ENCODE data around the gene LRRC27. TPM values are rescaled to one million over a fixed set of nuclear protein-coding genes. Genes with fewer than 3 reads are reported as not detected.

The LRRC27 gene
- total RNA-seq, 1 donor from 2014 or later: 3.8 TPM

GRCh38 chr10:132394936-132395703 is 63.1 kb downstream of the LRRC27 start:
- no peak for TF ChIP-seq CTCF (IDR thresholded peaks at IDR 0.05; ENCODE audit: borderline replicate concordance)
- Histone ChIP-seq H3K4me3 (peak overlapping the region; percentile 91), H3K27ac (replicated peaks) (peak overlapping the region; percentile 98), H3K4me1 (peaks cover 45% of the 10 kb centered on the region), H3K36me3 (no peaks in the 10 kb centered on the region), H3K27me3 (ENCODE audit: low read depth) (no peaks in the 10 kb centered on the region), H3K9me3 (replicated peaks) (no peaks in the 10 kb centered on the region)
- DNase-seq: peak; percentile 14
- intact Hi-C loops (cut with micrococcal nuclease): loop anchor here (5.0 kb wide), 1 partner anchor 57 kb away; no protein-coding TSS in a partner anchor

- Histone ChIP-seq H3K9me3 (replicated peaks) (no peaks in the 10 kb centered on the region), H3K36me3 (no peaks in the 10 kb centered on the region), H3K4me3 (peak overlapping the region; percentile 91), H3K4me1 (peaks cover 53% of the 10 kb centered on the region), H3K27me3 (ENCODE audit: low read depth) (no peaks in the 10 kb centered on the region), H3K27ac (replicated peaks) (peak overlapping the region; percentile 98)
- intact Hi-C loops (cut with micrococcal nuclease): no loop called here
- peak; percentile 87 for DNase-seq
- peak; percentile 19 for TF ChIP-seq CTCF (IDR thresholded peaks at IDR 0.05; ENCODE audit: borderline replicate concordance)
Measured at GRCh38 chr10:132395704-132396493, 63.9 kb downstream of the LRRC27 start.

GRCh38 chr10:132396494-132397035 is 64.6 kb downstream of the LRRC27 start:
- TF ChIP-seq CTCF (IDR thresholded peaks at IDR 0.05; ENCODE audit: borderline replicate concordance): peak; percentile 52
- Histone ChIP-seq H3K36me3 (no peaks in the 10 kb centered on the region), H3K4me1 (peaks cover 60% of the 10 kb centered on the region), H3K9me3 (replicated peaks) (no peaks in the 10 kb centered on the region), H3K27me3 (ENCODE audit: low read depth) (no peaks in the 10 kb centered on the region), H3K4me3 (peak overlapping the region; percentile 91), H3K27ac (replicated peaks) (peak overlapping the region; percentile 98)
- intact Hi-C loops (cut with micrococcal nuclease): no loop called here
- DNase-seq: peak; percentile 71

GRCh38 chr10:132397036-132397541 is 65.1 kb downstream of the LRRC27 start, which contains the start of gene PWWP2B:
PWWP2B (plus strand) TSS chr10:132397200; CDS start chr10:132397227, 27 bp downstream.
- Histone ChIP-seq H3K27me3 (ENCODE audit: low read depth) (no peaks in the 10 kb centered on the region), H3K27ac (replicated peaks) (peak within 1 kb of the TSS; percentile 98), H3K36me3 (no peaks in the 10 kb centered on the region), H3K9me3 (replicated peaks) (no peaks in the 10 kb centered on the region), H3K4me3 (peak within 1 kb of the TSS; percentile 91), H3K4me1 (peaks cover 65% of the 10 kb centered on the region)
- intact Hi-C loops (cut with micrococcal nuclease): no loop called here
- no peak for TF ChIP-seq CTCF (IDR thresholded peaks at IDR 0.05; ENCODE audit: borderline replicate concordance)
- DNase-seq: peak; percentile 70
